Measurements from ENCODE around the gene SLC66A2. TPM values are rescaled to one million over a fixed set of nuclear protein-coding genes. Genes with fewer than 3 reads are reported as not detected.

The SLC66A2 gene
- total and polyA plus RNA-seq, 8 donors, result 17.3 to 69.8 (median 24.4) TPM

GRCh38 chr18:79872527-79873444 lies 78.7 kb downstream of the SLC66A2 start:
- DNase-seq (peak in 1 of 4 donors; percentile 63), ATAC-seq (peak; percentile 46)
- H3K36me3 ChIP-seq, result no peaks in the 10 kb centered on the region
- no peaks in the 10 kb centered on the region for H3K4me1 ChIP-seq
- H3K27ac ChIP-seq, result no peak overlapping the region
- peaks cover 0 to 43% of the 10 kb centered on the region in 2 donors for H3K27me3 ChIP-seq
- intact Hi-C loops (cut with DNase I), result loop anchor here in 1 of 2 donors (10.0 kb wide), 1 partner anchor 58 kb away; no protein-coding TSS in a partner anchor
- no peak for TF ChIP-seq CTCF (IDR thresholded peaks at IDR 0.05)
- no peak overlapping the region for H3K4me3 ChIP-seq
- H3K9me3 ChIP-seq, result no peaks in the 10 kb centered on the region

- no peak for TF ChIP-seq CTCF (IDR thresholded peaks at IDR 0.05)
- DNase-seq (peak in 1 of 4 donors; percentile 68), ATAC-seq (no peak)
- H3K9me3 ChIP-seq, result no peaks in the 10 kb centered on the region
- intact Hi-C loops (cut with DNase I), result loop anchor here in 1 of 2 donors (10.0 kb wide), 1 partner anchor 57 kb away; no protein-coding TSS in a partner anchor
- no peaks in the 10 kb centered on the region for H3K36me3 ChIP-seq
- no peak overlapping the region for H3K4me3 ChIP-seq
- no peak overlapping the region for H3K27ac ChIP-seq
- no peaks in the 10 kb centered on the region for H3K4me1 ChIP-seq
- peaks cover 0 to 37% of the 10 kb centered on the region in 2 donors for H3K27me3 ChIP-seq
Measured at GRCh38 chr18:79871481-79872091, 79.9 kb downstream of the SLC66A2 start.

GRCh38 chr18:79871026-79871390 lies 80.4 kb downstream of the SLC66A2 start:
- peaks cover 0 to 31% of the 10 kb centered on the region in 2 donors for H3K27me3 ChIP-seq
- DNase-seq (peak in 1 of 4 donors; percentile 77), ATAC-seq (no peak)
- H3K4me3 ChIP-seq, result no peak overlapping the region
- H3K4me1 ChIP-seq, result no peaks in the 10 kb centered on the region
- H3K27ac ChIP-seq, result no peak overlapping the region
- intact Hi-C loops (cut with DNase I), result loop anchor here in 1 of 2 donors (10.0 kb wide), 1 partner anchor 56 kb away; no protein-coding TSS in a partner anchor
- no peaks in the 10 kb centered on the region for H3K9me3 ChIP-seq
- H3K36me3 ChIP-seq, result no peaks in the 10 kb centered on the region
- TF ChIP-seq CTCF (IDR thresholded peaks at IDR 0.05), result no peak

GRCh38 chr18:79870301-79871025 lies 81.0 kb downstream of the SLC66A2 start:
- no peak overlapping the region for H3K4me3 ChIP-seq
- intact Hi-C loops (cut with DNase I), result loop anchor here in 1 of 2 donors (10.0 kb wide), 1 partner anchor 56 kb away; no protein-coding TSS in a partner anchor
- H3K9me3 ChIP-seq, result no peaks in the 10 kb centered on the region

More at GRCh38 chr18:79870301-79871025, 81.0 kb downstream of the SLC66A2 start:
- Histone ChIP-seq H3K27ac (no peak overlapping the region), H3K4me1 (no peaks in the 10 kb centered on the region), H3K36me3 (no peaks in the 10 kb centered on the region), H3K27me3 (peaks cover 0 to 26% of the 10 kb centered on the region in 2 donors)
- TF ChIP-seq CTCF (IDR thresholded peaks at IDR 0.05), result no peak
- ATAC-seq (no peak), DNase-seq (peak in 1 of 4 donors; percentile 74)

Measured in left lung (tissue), 10 donors.